ENCODE measurements around the gene MAPKAPK3. TPM values are rescaled to one million over a fixed set of nuclear protein-coding genes. Genes with fewer than 3 reads are reported as not detected.

Gene MAPKAPK3
- total RNA-seq: 100 to 1,000 TPM in 1 of 6 donors, 10 to 100 TPM in 5; 30.2 to 102 (median 70.1) TPM

GRCh38 chr3:50617096-50617791, at the start of gene MAPKAPK3:
Gene MAPKAPK3 (plus strand): TSS chr3:50617151. CDS start chr3:50617566, 415 bp downstream.
- H3K27me3 ChIP-seq: no peaks in the 10 kb centered on the region
- no peaks in the 10 kb centered on the region for H3K9me3 ChIP-seq
- no peaks in the 10 kb centered on the region for H3K36me3 ChIP-seq
- peak within 1 kb of the TSS; percentile 95 to 97 (median 96) for H3K27ac ChIP-seq
- peaks cover 42 to 68% (median 64%) of the 10 kb centered on the region in 4 donors for H3K4me1 ChIP-seq
- H3K4me3 ChIP-seq: peak within 1 kb of the TSS; percentile 86 to 98 (median 96)
- TF ChIP-seq POLR2A (IDR thresholded peaks at IDR 0.05) (peak in 2 of 4 donors; percentile 58 to 60), POLR2AphosphoS5 (IDR thresholded peaks at IDR 0.05) (no peak), CTCF (IDR thresholded peaks at IDR 0.05) (peak in 3 of 6 experiments; percentile 4 to 29 (median 27))
- 0 to 6% methylated on average over 9 to 20 of the region's 58 CpGs for WGBS, 2 donors
- ATAC-seq (ENCODE audit: low FRiP score in 2 of 2): peak; percentile 3 to 25
- peak; percentile 65 to 91 for DNase-seq

GRCh38 chr3:50567386-50568167, 49.4 kb upstream of the MAPKAPK3 start, which contains the start of gene C3orf18:
Gene C3orf18 (minus strand): TSS chr3:50567747. CDS start chr3:50565699, 2,048 bp downstream.
- Histone ChIP-seq H3K36me3 (no peaks in the 10 kb centered on the region), H3K27ac (peak within 1 kb of the TSS; percentile 23 to 91 (median 84)), H3K9me3 (no peaks in the 10 kb centered on the region), H3K27me3 (no peaks in the 10 kb centered on the region), H3K4me1 (peaks cover 30 to 45% (median 35%) of the 10 kb centered on the region in 4 donors), H3K4me3 (peak within 1 kb of the TSS; percentile 57 to 78 (median 70))
- ATAC-seq (ENCODE audit: low FRiP score in 2 of 2): peak; percentile 87 to 89
- peak; percentile 94 to 99 for DNase-seq
- TF ChIP-seq CTCF (IDR thresholded peaks at IDR 0.05): peak in 1 of 6 experiments; percentile 7
- TF ChIP-seq EP300 (IDR thresholded peaks at IDR 0.05): no peak
- TF ChIP-seq POLR2AphosphoS5 (IDR thresholded peaks at IDR 0.05): peak in 1 of 2 donors; percentile 7
- peak in 1 of 4 donors; percentile 49 for TF ChIP-seq POLR2A (IDR thresholded peaks at IDR 0.05)
- 4 to 6% methylated on average over 7 to 24 of the region's 53 CpGs for WGBS, 2 donors

- peaks cover 0 to 6% (median 0%) of the 10 kb centered on the region in 4 donors for H3K36me3 ChIP-seq
- no peaks in the 10 kb centered on the region for H3K27me3 ChIP-seq
- H3K27ac ChIP-seq: peak within 1 kb of the TSS; percentile 81 to 91 (median 87)
- ATAC-seq (ENCODE audit: low FRiP score in 2 of 2): peak; percentile 94 to 96
- TF ChIP-seq POLR2AphosphoS5 (IDR thresholded peaks at IDR 0.05) (peak; percentile 87), CTCF (IDR thresholded peaks at IDR 0.05) (peak in 1 of 6 experiments; percentile 7), EP300 (IDR thresholded peaks at IDR 0.05) (peak in 1 of 4 donors; percentile 75), POLR2A (IDR thresholded peaks at IDR 0.05) (peak; percentile 37 to 82 (median 68))
- 1% methylated on average over 22 to 49 of the region's 55 CpGs for WGBS, 2 donors
- DNase-seq: peak; percentile 96 to 99
- H3K9me3 ChIP-seq: no peaks in the 10 kb centered on the region
- peak within 1 kb of the TSS; percentile 50 to 78 (median 62) for H3K4me3 ChIP-seq
- peaks cover 36 to 61% (median 51%) of the 10 kb centered on the region in 4 donors for H3K4me1 ChIP-seq
These were observed 47.8 kb upstream of the MAPKAPK3 start, which contains the start of gene HEMK1 for GRCh38 chr3:50568947-50569749. Gene HEMK1 (plus strand): TSS chr3:50569522. CDS start chr3:50571105, 1,583 bp downstream.

GRCh38 chr3:50570508-50571279, 46.3 kb upstream of the MAPKAPK3 start:
- peaks cover 39 to 68% (median 63%) of the 10 kb centered on the region in 4 donors for H3K4me1 ChIP-seq
- WGBS, 2 donors: 87 to 89% methylated on average over 4 to 5 of the region's 5 CpGs
- H3K4me3 ChIP-seq: peak overlapping the region in 1 of 4 donors; percentile 78

More at GRCh38 chr3:50570508-50571279, 46.3 kb upstream of the MAPKAPK3 start:
- TF ChIP-seq POLR2AphosphoS5 (IDR thresholded peaks at IDR 0.05): no peak
- TF ChIP-seq CTCF (IDR thresholded peaks at IDR 0.05): no peak
- no peak for TF ChIP-seq EP300 (IDR thresholded peaks at IDR 0.05)
- TF ChIP-seq POLR2A (IDR thresholded peaks at IDR 0.05): no peak
- Histone ChIP-seq H3K36me3 (peaks cover 0 to 14% (median 0%) of the 10 kb centered on the region in 4 donors), H3K27ac (peak overlapping the region in 2 of 4 donors; percentile 81 to 88), H3K27me3 (no peaks in the 10 kb centered on the region), H3K9me3 (no peaks in the 10 kb centered on the region)
- no peak for DNase-seq
- ATAC-seq (ENCODE audit: low FRiP score in 2 of 2): no peak

Measured in upper lobe of left lung (tissue), 6 donors.